ENCODE measurements around the gene SOX8. TPM values are rescaled to one million over a fixed set of nuclear protein-coding genes. Genes with fewer than 3 reads are reported as not detected.

Gene SOX8
- total and polyA plus RNA-seq, 9 donors, result 0.08 to 0.52 (median 0.32) TPM

- intact Hi-C loops (cut with DNase I), result no loop called here
- TF ChIP-seq CTCF (IDR thresholded peaks at IDR 0.05) (no peak), EP300 (IDR thresholded peaks at IDR 0.05) (no peak), POLR2A (IDR thresholded peaks at IDR 0.05) (no peak)
- no peak for DNase-seq
- 80 to 85% (median 83%) methylated on average over 39 to 41 of the region's 41 CpGs for WGBS, 3 donors
- no peaks in the 10 kb centered on the region for H3K36me3 ChIP-seq
- H3K27me3 ChIP-seq, result no peaks in the 10 kb centered on the region
- no peak overlapping the region for H3K4me3 ChIP-seq
- H3K4me1 ChIP-seq (ENCODE audit: insufficient read depth), result no peaks in the 10 kb centered on the region
- peaks cover 5 to 7% of the 10 kb centered on the region in 2 donors for H3K9me3 ChIP-seq
- no peak overlapping the region for H3K27ac ChIP-seq
These were observed 9.1 kb downstream of the SOX8 start for GRCh38 chr16:990516-991291.

GRCh38 chr16:991345-991744 lies 9.8 kb downstream of the SOX8 start:
- Histone ChIP-seq H3K4me1 (ENCODE audit: insufficient read depth) (no peaks in the 10 kb centered on the region), H3K36me3 (no peaks in the 10 kb centered on the region), H3K9me3 (peaks cover 5 to 13% of the 10 kb centered on the region in 2 donors), H3K27ac (no peak overlapping the region), H3K27me3 (no peaks in the 10 kb centered on the region), H3K4me3 (no peak overlapping the region)
- TF ChIP-seq POLR2A (IDR thresholded peaks at IDR 0.05) (no peak), EP300 (IDR thresholded peaks at IDR 0.05) (no peak), CTCF (IDR thresholded peaks at IDR 0.05) (no peak)
- DNase-seq, result no peak
- intact Hi-C loops (cut with DNase I), result no loop called here
- 60 to 73% (median 62%) methylated on average over 10 to 11 of the region's 11 CpGs for WGBS, 3 donors

GRCh38 chr16:991773-992172 lies 10.2 kb downstream of the SOX8 start:
- H3K4me3 ChIP-seq, result no peak overlapping the region
- H3K27ac ChIP-seq, result no peak overlapping the region
- peaks cover 5 to 17% of the 10 kb centered on the region in 2 donors for H3K9me3 ChIP-seq
- H3K4me1 ChIP-seq (ENCODE audit: insufficient read depth), result no peaks in the 10 kb centered on the region
- no peaks in the 10 kb centered on the region for H3K27me3 ChIP-seq
- DNase-seq, result no peak
- no peak for TF ChIP-seq POLR2A (IDR thresholded peaks at IDR 0.05)
- TF ChIP-seq CTCF (IDR thresholded peaks at IDR 0.05), result no peak
- WGBS, 3 donors, result 26 to 40% (median 35%) methylated on average over 9 of the region's 9 CpGs
- intact Hi-C loops (cut with DNase I), result no loop called here
- H3K36me3 ChIP-seq, result no peaks in the 10 kb centered on the region

GRCh38 chr16:993731-994130 lies 12.2 kb downstream of the SOX8 start:
- Histone ChIP-seq H3K4me1 (ENCODE audit: insufficient read depth) (no peaks in the 10 kb centered on the region), H3K9me3 (peaks cover 5 to 20% of the 10 kb centered on the region in 2 donors), H3K36me3 (no peaks in the 10 kb centered on the region), H3K27me3 (no peaks in the 10 kb centered on the region), H3K27ac (no peak overlapping the region), H3K4me3 (no peak overlapping the region)
- TF ChIP-seq EP300 (IDR thresholded peaks at IDR 0.05) (no peak), CTCF (IDR thresholded peaks at IDR 0.05) (no peak), POLR2A (IDR thresholded peaks at IDR 0.05) (no peak)
- 84 to 86% (median 86%) methylated on average over 3 of the region's 3 CpGs for WGBS, 3 donors
- intact Hi-C loops (cut with DNase I), result no loop called here
- DNase-seq, result no peak
